GM19438 (cell line): ENCODE results near the gene SGPL1.

ENCODE experiments used
- ATAC-seq: cut with Tn5 transposase; IDR thresholded peaks from one replicate; pipeline ENCODE4 v1.9.1; 2021; ENCODE audit warnings: low read depth; ENCODE audit not compliant: unreplicated experiment

Gene SGPL1

DNA sequence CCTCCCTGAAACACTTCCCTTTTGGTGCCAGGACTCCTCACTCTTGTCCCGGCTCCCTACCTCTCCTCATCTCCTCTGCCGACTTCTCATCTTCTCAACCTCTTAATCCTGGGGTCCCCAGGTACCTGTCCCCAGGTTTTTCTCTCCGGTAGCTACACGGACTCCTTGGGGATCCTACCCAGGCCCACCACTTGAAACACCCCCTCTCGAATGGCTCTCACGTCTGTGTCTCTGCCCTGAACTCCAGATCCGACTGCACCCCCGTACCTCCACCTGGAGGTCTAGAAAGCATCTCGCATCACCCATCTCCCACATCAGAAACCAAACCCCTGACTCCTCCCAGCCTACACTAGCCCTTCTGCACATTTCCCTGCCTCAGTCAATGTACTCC, 35.4 kb upstream of the SGPL1 start:
- ATAC-seq: no peak

DNA sequence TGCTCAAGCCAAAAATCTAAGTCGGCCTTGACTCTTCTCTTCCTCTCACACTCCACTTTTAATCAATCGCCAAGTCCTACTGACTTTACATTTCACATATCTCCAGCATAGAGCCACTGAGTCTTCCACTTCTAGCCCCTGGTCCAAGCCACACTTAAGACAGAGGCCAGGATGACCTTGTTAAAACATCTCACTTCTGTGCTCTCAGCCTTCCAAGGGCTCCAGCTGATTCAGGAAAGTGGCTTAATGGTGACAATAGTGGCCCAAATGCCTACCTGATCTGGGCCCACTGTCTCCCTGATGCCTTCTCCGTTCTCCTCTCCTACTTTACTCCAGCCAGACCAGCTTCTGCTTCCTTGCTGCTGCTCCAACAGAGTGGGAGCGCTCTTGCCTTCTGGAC, 35.0 kb upstream of the SGPL1 start:
- no peak for ATAC-seq

DNA sequence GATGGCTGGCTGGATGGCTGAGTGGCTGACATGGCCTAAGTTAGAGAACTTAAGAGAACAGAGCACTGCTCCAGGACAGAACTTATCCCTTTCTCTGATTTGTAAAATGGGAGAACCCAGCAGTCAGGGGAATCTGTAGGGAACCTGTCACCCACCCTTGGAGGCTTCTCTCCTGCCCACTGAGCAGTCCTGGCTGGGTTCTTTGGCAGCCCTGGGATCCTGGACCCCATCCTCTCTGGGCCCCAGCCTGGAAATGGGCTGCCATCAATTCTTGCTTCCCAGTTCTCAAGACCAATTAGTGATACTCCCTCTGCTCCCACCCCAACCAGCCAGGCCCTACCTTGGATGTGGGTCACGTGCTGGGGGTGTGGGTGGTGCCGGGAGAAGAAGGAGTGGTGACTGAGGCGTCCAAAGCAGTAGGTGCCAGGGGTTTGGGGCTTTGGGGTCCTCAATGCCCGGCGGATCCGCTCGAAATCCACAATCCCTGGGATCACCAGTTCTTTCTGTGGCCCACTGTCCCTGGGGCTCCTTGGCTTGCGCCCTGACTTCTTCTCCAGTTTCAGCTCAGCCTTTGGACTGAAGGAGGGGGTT, 34.2 kb upstream of the SGPL1 start:
- no peak for ATAC-seq

DNA sequence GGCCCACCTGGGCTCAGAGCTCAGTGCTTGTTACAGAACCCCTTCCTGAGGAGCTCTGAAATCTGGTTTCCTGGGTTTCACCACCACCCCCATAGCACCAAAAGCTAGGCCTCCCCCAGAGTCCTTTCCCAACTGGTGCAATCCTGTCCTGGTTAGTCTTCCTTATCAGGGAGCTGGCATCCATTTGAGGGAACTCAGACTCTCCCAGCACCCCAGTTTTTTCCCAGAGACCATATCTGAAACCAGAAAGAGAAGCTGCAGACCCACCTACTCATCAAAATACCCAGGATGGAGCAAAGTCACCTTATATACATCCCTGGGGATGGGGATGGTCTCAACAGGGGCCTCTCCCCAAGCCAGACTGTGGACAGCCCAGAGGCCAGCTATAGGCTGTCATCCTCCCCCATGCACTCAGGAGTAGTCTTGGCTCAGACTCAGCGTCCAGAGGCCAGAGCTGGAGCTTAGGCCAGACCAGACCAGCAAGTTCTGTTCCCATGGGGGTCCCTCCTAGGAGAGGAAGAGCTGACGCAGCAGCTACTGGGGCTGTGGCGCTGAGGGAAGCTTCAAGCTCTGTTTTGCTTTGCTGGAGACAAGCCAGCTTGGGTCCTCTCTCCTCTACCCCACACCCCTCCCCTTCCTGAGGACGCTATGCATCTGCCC, 33.5 kb upstream of the SGPL1 start:
- ATAC-seq: no peak

DNA sequence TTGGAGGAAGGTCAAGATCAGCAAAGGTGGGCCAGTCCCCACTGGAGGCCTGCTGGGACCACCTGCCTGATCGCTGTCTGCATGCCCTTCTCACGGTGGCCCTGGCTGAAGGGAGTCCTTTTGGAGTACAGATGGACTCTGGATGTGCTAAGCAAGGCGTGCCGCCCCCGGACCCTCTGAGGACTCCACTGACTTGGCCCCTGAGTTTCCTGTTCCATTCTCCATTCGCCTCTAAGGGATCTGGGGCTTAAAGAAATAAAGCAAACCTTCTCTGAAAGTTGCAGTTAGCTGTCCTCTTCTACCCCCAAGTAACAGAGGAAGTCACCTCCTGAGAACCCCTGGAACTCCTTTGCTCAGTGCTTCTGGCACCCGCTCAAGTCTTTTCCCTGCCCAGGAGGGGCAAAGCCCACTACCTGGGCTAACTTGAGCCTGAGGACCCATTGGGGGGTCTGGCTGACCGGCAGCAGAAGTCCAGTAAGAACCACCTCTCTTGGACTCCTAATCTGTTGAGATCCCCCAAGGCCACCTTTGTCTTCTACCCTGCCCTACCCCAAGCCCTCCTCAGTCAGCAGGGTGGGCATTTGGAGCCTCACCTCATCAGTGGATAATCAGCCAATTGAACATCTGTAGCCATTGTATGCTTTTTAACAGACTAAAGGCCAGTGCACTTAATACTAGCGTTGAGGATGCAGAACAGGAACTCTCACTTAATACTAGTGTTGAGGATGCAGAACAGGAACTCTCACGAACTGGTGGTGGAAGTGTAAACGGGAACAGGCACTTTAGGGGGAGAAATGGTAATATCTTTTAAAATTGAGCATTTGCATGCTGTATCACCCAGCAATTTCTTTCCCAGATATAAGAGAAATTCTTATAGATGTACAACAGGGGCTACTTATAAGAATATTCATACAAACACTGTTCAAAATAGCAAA, 32.7 kb upstream of the SGPL1 start:
- no peak for ATAC-seq

DNA sequence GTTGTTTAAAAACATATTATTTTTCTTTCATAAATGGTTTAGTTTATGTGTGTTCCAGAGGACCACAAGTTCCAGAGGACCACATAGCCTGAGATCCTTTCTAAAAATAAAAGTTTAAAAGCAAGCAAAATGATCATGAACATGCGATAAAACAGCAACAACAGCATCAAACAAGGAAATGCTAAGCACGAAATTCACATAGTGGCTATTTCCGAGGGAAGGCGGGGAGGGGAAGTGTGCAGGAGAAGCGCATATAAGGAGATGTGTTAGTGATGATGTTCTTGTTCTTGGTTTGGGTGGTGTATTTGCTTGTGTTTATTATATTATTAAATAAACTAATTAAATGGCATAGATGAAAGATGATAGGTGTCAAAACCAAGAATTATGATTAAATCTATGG, 31.7 kb upstream of the SGPL1 start:
- ATAC-seq: no peak

DNA sequence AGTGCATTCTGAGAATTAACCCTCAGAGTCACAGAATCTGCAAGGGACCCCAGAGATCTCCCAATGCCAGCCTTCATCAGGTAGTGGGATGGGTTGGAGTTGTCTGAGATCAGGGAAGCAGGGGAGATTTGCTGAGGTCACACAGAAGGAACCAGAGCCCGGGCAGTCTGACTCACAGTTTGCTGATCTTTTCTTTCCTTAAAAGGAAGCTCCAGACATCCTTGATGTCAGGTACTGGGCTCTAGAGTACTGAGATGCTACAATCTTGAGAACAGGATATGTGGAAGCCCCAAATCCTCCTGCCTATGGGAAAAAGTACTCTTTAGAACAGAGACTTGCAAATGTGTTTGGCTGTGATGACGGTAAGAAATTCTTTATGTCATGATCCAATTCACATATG, 31.3 kb upstream of the SGPL1 start:
- no peak for ATAC-seq

DNA sequence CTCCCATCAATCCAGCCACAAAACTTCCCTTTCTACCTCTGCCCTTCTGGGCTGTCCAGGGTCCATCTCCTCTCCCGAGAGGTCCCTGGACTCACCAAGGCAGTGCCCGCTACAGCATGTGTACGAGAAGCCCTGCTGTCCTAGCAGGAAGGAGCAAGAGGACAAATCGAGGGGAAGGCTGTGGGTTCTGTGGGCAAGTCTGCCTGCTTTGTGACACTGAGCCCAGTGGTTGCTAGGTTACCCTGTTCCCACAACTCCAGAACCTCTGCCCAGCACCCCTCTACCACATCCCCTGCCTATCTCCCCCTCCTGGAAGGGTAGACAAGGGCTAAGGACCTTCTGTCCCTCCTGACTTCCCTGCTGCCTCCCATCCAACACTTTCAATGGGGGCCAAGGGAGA, 30.6 kb upstream of the SGPL1 start, which contains the start of gene TBATA:
Gene TBATA, minus strand, starts transcription at position 188 of the 400 bp plus-strand sequence. CDS start 1,998 bp downstream, outside the sequence.
- ATAC-seq: no peak

DNA sequence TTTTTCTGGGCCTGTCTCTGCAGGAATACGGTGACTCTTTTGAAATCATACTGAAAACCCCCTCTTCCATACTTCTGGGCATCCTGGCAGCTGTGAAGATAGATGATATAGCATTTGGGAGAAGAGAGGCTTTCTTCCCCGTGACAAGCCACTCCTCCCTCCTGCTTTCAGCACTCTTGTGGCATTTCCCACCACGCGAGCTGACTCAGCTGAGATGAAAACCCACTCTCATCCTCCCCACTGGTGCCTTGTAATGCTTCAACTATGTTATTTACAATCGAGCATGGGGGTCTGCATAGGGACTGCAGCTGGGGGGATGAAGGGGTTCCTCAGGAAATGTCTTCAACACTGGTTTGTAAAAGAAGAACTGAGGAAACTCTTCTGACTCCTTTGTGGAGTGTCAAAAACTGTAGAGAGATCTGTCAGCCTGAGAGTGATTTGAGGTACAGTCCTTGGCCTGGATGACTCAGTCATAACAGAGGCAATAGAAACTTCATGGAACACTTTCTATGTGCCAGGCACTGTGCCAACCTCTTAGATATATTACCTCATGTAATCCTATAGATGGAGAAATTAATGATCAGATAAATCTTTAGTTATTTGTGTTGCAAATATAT, 28.8 kb upstream of the SGPL1 start:
- no peak for ATAC-seq

DNA sequence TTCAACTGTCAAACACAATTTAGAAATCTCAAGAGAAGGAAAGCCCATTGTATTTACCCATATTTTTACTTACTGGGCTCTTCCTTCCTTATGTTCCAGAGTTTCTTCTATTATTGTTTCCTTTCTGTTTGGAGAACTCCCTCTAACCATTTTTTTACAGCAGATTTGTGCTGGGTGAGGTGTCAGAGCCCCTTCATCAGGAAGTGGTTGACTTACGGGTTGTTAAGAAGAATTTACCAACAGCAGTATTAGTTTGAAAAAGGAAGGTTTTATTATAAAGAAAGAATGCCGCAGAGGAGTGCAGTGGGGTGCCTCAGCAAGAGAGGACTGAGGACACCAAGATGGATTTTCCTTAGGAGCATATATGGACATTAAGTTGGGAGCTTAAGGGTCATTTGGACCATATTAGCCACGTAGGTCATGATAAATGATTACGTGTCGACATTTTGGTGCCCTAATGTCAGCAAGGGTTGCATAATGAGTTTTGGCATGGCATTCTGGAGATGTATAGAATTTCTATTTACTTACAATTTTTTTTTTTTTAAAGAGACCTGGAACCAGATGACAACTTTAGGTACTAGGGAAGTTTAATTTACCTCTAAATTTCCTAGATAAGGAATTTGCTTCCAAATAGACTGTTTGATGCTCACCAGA, 24.2 kb upstream of the SGPL1 start:
- ATAC-seq: no peak

DNA sequence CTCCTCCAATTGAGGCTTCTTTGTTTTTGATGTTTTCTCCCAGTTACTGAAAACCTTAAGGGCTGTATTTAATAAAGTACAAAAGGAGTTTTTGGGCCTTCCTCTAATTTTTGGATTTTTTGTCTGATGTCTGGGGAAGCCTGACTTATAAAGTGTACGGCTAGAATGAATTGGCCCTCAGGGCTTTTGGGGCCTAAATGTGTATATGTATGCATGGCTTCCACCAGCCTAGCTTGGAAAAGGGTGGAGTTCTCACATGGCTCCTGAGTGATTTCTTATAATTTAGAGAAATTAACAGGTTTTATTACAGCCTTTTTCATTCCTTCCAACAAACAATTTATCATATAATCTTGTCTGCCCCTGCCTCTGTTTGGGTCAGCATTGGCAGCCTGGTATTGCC, 20.1 kb upstream of the SGPL1 start:
- ATAC-seq: no peak

DNA sequence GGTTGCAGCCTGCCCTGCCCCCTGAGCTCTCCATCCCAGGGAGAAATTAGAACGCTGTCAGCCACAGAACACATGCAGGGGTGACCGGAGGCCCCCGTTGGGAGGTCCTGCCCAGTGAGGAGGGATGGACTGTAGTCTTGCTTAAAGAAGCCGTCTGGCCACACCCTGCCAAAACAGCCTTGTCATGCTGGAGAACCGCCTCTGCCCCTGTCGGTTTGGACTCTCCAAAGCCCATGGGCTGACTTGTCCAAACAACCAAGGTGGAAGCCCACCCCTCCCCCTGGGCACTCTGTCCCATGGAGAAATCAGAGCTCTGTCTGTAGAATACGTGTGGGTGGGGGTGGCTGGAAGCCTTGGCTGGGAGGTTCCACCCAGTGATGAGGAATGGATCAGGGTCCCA, 17.9 kb upstream of the SGPL1 start:
- ATAC-seq: no peak

DNA sequence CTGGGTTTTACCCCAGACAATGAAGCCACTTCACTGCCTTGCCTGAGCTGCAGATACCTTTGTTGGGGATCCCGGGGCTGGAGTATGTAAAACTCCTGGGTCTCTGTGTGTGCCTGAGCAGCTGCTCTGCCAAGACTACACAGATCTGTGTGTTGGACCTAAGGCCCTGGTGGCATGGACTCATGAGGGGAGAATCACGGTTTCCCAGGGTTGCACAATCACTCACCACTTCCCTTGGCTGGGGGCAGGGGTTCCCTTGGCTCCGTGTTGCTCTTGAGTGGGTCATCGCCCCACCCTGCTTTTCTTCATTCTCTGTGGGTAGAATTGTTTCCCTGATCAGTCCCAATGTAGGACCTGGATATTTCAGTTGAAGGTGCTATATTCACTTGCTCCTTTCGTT, 16.6 kb upstream of the SGPL1 start:
- ATAC-seq: no peak

DNA sequence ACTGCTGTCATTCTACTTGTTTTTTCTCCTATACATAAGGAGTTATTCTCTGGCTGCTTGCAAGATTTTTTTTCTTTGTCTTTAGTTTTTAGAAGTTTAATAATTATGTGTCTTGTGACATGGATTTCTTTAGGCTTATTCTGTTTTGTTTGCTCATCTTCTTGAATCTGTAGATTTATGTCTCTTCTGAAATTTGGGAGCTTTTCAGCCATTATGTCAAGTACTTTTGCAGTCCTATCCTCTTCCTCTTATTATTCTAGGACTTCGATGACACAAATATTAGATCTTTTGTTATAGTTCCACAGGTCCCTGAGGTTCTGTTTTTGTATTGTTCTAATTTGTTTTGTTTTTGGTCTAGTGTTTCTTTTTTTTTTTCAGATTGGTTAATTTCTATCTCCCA, 13.9 kb upstream of the SGPL1 start:
- no peak for ATAC-seq

DNA sequence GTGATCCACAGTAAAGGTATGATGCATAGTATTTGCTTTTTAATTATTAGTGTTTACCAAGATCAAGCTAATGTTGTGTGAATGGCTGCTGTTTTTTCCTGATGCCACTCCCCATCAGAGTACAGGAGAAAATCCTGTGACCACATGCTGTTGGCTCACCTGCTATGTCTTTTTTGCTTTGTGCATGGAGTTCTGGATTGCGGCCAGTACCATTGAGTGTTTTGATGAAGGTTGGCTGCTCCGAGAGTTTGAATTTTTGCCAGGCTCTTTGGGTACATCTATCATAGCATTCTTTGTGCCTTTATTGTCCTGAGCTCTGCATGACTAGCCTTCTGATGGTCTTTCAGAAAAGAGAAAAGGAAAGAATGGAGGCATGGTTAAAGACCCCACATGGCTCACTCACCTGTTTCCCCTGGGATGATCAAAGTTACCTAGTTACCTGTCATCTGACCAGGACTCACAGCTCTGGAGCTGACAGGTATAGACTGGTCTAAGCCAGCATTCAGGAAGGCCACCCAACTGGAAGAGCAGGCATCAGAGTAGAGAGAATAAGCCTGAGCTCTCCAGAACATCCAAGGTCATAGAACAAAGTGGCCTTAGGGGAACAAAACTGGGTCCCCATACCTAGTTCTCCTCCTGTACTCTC, 11.8 kb upstream of the SGPL1 start:
- no peak for ATAC-seq

DNA sequence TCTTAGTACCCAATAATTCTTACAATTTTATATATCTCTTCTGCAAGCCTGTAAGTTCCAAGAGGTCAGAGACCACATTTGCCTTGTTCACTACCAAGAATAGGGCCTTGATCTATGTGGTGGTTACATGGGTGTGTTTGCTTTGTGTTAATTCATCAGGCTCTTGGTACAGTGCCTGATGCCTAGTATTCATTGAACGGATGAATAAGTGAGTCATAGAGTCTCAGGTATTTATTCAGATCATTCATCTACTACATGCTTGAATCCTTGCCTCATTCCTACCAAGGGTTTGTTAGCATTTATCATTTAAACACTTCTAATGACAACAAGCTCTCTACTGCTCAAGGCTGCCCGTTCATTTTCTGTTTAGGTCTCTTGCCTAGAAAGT, 11.3 kb upstream of the SGPL1 start:
- no peak for ATAC-seq

DNA sequence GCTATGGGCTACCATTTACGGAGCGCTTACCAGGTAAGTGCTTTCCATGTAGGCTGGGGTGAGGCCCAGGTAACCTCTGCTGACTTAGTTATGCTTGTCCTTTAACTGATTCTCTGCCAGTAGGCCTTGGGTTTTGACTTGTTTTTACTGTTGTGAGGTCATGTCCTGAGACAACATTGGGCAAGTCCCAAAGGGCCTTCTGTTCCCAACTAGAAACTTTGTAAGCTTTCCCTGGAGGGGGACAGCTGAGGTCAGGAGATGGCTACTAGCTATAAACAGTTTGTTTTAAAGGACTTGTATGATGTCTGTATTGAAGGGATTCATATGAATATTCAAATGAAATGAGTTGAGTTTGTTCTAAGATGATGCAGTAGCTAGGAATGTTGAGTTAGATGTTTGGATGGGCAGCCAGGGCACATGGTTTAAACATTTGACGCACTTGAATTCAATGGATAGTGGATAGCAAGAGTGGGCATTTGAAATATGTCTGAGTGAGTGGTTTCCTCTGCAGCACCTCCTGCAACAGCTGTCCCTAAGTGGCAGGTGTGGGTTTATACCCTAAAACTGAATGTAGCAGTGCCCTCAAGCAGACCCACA, 10.0 kb upstream of the SGPL1 start:
- ATAC-seq: no peak

DNA sequence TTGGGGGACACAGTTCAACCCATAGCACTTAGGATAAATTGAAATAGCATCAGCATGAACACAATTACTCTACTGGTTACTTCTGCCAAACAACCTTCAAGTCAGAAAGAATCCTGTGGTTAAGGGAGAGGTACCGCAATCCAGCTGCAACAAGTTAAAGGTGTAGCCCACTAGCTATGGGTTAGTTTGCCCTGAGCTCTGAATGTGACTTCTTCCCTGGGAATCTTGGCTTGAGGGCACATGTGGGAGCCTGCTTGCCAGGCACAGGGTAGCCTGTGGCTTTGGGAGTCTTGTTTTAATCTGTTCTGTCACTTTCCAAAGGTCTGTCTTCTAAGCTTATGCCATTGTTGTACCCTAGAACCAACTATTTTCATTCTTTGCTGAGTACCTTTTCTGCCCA, 8.9 kb upstream of the SGPL1 start:
- ATAC-seq: no peak

DNA sequence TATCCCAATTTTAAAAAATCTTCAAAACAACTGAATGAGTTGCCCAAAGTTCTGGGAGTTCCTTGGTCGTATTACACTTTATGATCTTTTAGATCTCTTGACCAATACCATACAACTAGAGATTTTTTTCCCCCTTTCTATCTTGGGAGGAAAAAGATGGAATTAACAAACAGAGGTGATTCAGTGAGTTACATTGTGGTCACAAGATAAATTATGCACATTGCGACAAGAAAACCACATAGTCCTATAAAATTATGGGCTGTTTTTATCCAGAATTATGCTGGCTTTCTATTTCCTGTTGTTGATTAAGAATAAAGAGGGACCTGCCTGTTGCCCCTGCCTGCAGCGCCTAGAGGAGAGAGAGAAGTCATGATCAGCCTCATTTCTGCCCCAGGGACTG, 8.2 kb upstream of the SGPL1 start:
- ATAC-seq: no peak
